Measurements from ENCODE around the gene TAS2R3. TPM values are rescaled to one million over a fixed set of nuclear protein-coding genes. Genes with fewer than 3 reads are reported as not detected.
"Not testable (repeated sequence)": the region's sequence is repeated elsewhere in the genome, so short reads cannot be mapped to it uniquely, and the experiment has no call there.

The TAS2R3 gene
- polyA plus RNA-seq, 1 donor (not counting 4 experiments of a cell fraction or from before 2014, with no cell fraction given) = 0.51 TPM

DNA sequence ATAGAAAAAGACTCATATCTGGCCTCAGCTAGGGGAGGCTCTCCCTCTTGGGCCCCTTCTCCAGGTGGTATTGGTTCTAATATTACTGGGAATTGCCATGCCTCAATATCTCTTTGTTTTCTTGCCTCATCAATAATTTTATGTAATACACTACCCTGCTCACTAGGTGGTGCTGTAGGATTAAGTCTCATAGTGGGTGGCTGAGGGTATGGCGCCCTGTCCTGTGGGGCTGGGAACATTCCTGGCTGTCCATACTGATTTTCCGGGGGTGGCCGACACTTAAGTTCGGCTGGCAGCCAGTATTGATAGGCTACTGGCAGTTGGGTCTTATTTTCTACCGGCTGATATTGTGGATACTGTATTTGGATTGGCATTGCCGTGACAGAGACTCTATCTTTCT is 9.0 kb upstream of the TAS2R3 start:
- peak; percentile 43 to 56 (median 54) for TF ChIP-seq CTCF (optimal IDR thresholded peaks at IDR 0.05 in 1 of 3, IDR thresholded peaks at IDR 0.05 in 1 of 3, conservative IDR thresholded peaks at IDR 0.05 in 1 of 3; ENCODE audit: extremely low read depth in 1 of 3, insufficient read depth in 2 of 3, low read length in 3 of 3)
- TF ChIP-seq EZH2 (IDR thresholded peaks at IDR 0.05; ENCODE audit: low read length) = no peak
- Histone ChIP-seq H3K9me3 (ENCODE audit: control insufficient read depth, low read depth, low read length) (peaks cover 4% of the 10 kb centered on the region), H3K27ac (ENCODE audit: control insufficient read depth, insufficient read depth, low read length) (no peak overlapping the region), H3K36me3 (ENCODE audit: control insufficient read depth in 2 of 2, extremely low read depth in 1 of 2, insufficient read depth in 2 of 2, low read length in 2 of 2) (peaks cover 18 to 33% of the 10 kb centered on the region in 2 experiments), H4K20me1 (ENCODE audit: control insufficient read depth, extremely low read depth, insufficient read depth, low read length) (no peaks in the 10 kb centered on the region), H3K79me2 (ENCODE audit: control insufficient read depth, insufficient read depth, low read length) (peaks cover 2% of the 10 kb centered on the region), H2AFZ (ENCODE audit: control insufficient read depth, low read length) (no peak overlapping the region), H3K9me1 (ENCODE audit: control insufficient read depth, extremely low read depth, insufficient read depth, low read length) (no peaks in the 10 kb centered on the region), H3K4me2 (ENCODE audit: control insufficient read depth, extremely low read depth, insufficient read depth, low read depth, low read length) (no peak overlapping the region), H3K9ac (ENCODE audit: control insufficient read depth, extremely low read depth, insufficient read depth, low read length) (no peak overlapping the region), H3K4me1 (ENCODE audit: control insufficient read depth, extremely low read depth, insufficient read depth, low read length) (no peaks in the 10 kb centered on the region), H3K4me3 (ENCODE audit: control insufficient read depth in 2 of 3, extremely low read depth in 1 of 3, insufficient read depth in 2 of 3, low read depth in 1 of 3, low read length in 3 of 3) (no peak overlapping the region), H3K27me3 (ENCODE audit: control insufficient read depth, extremely low read depth, insufficient read depth, low read length) (no peaks in the 10 kb centered on the region)
- FAIRE-seq (no peak), DNase-seq (ENCODE audit: low read depth, low spot score) (no peak)
- dilution Hi-C loops (cut with MboI; ENCODE audit: extremely low pct_ligation_motif_present, low sequenced_read_pairs) = no loop called here

DNA sequence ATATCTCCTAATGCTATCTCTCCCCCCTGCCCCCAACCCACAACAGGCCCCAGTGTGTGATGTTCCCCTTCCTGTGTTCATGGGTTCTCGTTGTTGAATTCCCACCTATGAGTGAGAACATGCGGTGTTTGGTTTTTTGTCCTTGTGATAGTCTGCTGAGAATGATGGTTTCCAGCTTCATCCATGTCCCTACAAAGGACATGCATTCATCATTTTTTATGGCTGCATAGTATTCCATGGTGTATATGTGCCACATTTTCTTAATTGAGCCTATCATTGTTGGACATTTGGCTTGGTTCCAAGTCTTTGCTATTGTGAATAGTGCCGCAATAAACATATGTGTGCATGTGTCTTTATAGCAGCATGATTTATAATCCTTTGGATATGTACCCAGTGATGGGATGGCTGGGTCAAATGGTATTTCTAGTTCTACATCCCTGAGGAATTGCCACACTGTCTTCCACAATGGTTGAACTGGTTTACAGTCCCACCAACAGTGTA is 6.2 kb downstream of the TAS2R3 start:
- dilution Hi-C loops (cut with MboI; ENCODE audit: extremely low pct_ligation_motif_present, low sequenced_read_pairs); FAIRE-seq; H3K27ac ChIP-seq (ENCODE audit: control insufficient read depth, insufficient read depth, low read length); H3K9ac ChIP-seq (ENCODE audit: control insufficient read depth, extremely low read depth, insufficient read depth, low read length); H3K9me1 ChIP-seq (ENCODE audit: control insufficient read depth, extremely low read depth, insufficient read depth, low read length); H4K20me1 ChIP-seq (ENCODE audit: control insufficient read depth, extremely low read depth, insufficient read depth, low read length); H3K36me3 ChIP-seq (ENCODE audit: control insufficient read depth in 2 of 2, extremely low read depth in 1 of 2, insufficient read depth in 2 of 2, low read length in 2 of 2); H3K4me3 ChIP-seq (ENCODE audit: control insufficient read depth in 2 of 3, extremely low read depth in 1 of 3, insufficient read depth in 2 of 3, low read depth in 1 of 3, low read length in 3 of 3); H3K9me3 ChIP-seq (ENCODE audit: control insufficient read depth, low read depth, low read length); H2AFZ ChIP-seq (ENCODE audit: control insufficient read depth, low read length); H3K27me3 ChIP-seq (ENCODE audit: control insufficient read depth, extremely low read depth, insufficient read depth, low read length); H3K79me2 ChIP-seq (ENCODE audit: control insufficient read depth, insufficient read depth, low read length); H3K4me1 ChIP-seq (ENCODE audit: control insufficient read depth, extremely low read depth, insufficient read depth, low read length); H3K4me2 ChIP-seq (ENCODE audit: control insufficient read depth, extremely low read depth, insufficient read depth, low read depth, low read length); DNase-seq (ENCODE audit: low read depth, low spot score): not testable (repeated sequence)

DNA sequence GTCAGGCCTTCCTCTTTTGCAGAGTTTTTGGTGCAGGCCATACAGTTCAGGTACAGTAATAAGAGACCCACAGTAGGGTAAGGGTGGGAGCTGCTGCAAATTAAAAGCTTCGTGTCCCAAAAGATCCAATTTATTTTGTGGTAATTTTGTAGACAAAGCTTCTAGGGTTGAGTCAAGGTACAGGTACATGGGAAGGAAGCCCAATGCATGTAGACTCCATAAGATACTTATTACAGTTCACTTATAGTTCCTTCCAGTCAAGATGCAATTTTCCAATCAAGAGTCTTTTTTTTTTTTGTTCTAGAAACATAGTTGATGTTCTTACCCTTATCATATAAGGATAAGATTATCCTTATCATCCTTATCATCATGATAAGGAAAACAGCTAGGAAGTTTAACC is 12.5 kb downstream of the TAS2R3 start, which contains the start of gene TAS2R4:
TAS2R4 (plus strand) TSS at position 301 of the 400 bp plus-strand sequence. CDS start 1,815 bp downstream, outside the sequence.
- Histone ChIP-seq H2AFZ (ENCODE audit: control insufficient read depth, low read length) (no peak within 1 kb of the TSS), H3K9ac (ENCODE audit: control insufficient read depth, extremely low read depth, insufficient read depth, low read length) (no peak within 1 kb of the TSS)
- dilution Hi-C loops (cut with MboI; ENCODE audit: extremely low pct_ligation_motif_present, low sequenced_read_pairs) = no loop called here

More for the DNA sequence above, 12.5 kb downstream of the TAS2R3 start, which contains the start of gene TAS2R4:
- Histone ChIP-seq H3K4me1 (ENCODE audit: control insufficient read depth, extremely low read depth, insufficient read depth, low read length) (no peaks in the 10 kb centered on the region), H3K4me3 (ENCODE audit: control insufficient read depth in 2 of 3, extremely low read depth in 1 of 3, insufficient read depth in 2 of 3, low read depth in 1 of 3, low read length in 3 of 3) (no peak within 1 kb of the TSS), H3K9me1 (ENCODE audit: control insufficient read depth, extremely low read depth, insufficient read depth, low read length) (no peaks in the 10 kb centered on the region), H4K20me1 (ENCODE audit: control insufficient read depth, extremely low read depth, insufficient read depth, low read length) (no peaks in the 10 kb centered on the region), H3K27me3 (ENCODE audit: control insufficient read depth, extremely low read depth, insufficient read depth, low read length) (no peaks in the 10 kb centered on the region), H3K79me2 (ENCODE audit: control insufficient read depth, insufficient read depth, low read length) (no peaks in the 10 kb centered on the region), H3K27ac (ENCODE audit: control insufficient read depth, insufficient read depth, low read length) (no peak within 1 kb of the TSS), H3K36me3 (ENCODE audit: control insufficient read depth in 2 of 2, extremely low read depth in 1 of 2, insufficient read depth in 2 of 2, low read length in 2 of 2) (peaks cover 3 to 8% of the 10 kb centered on the region in 2 experiments), H3K4me2 (ENCODE audit: control insufficient read depth, extremely low read depth, insufficient read depth, low read depth, low read length) (no peak within 1 kb of the TSS), H3K9me3 (ENCODE audit: control insufficient read depth, low read depth, low read length) (no peaks in the 10 kb centered on the region)
- TF ChIP-seq EZH2 (IDR thresholded peaks at IDR 0.05; ENCODE audit: low read length) (no peak), CTCF (optimal IDR thresholded peaks at IDR 0.05 in 1 of 3, IDR thresholded peaks at IDR 0.05 in 1 of 3, conservative IDR thresholded peaks at IDR 0.05 in 1 of 3; ENCODE audit: extremely low read depth in 1 of 3, insufficient read depth in 2 of 3, low read length in 3 of 3) (no peak)
- DNase-seq (ENCODE audit: low read depth, low spot score) = no peak
- no peak for FAIRE-seq
